Measurements from ENCODE around the gene PCBD1.

DNA sequence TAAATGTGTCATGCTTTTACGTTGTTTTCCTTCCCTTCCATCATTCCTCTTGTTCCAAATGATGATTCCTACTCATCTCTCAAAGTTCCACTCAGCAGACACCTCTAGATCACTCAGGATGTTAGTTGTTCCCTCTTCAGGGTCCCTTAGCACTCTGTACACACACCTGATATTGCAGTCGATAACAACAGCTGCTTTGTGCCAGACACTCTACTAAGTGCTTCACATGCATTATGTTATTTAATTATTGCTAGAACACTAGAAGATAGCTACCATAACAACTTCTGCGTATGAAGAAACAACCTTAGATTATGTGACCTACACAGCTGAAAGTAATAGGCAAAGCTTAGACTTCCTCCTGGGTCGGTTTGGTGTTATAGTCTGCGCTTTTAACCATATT is 29.6 kb downstream of the PCBD1 start:
- TF ChIP-seq, protein P1, sequence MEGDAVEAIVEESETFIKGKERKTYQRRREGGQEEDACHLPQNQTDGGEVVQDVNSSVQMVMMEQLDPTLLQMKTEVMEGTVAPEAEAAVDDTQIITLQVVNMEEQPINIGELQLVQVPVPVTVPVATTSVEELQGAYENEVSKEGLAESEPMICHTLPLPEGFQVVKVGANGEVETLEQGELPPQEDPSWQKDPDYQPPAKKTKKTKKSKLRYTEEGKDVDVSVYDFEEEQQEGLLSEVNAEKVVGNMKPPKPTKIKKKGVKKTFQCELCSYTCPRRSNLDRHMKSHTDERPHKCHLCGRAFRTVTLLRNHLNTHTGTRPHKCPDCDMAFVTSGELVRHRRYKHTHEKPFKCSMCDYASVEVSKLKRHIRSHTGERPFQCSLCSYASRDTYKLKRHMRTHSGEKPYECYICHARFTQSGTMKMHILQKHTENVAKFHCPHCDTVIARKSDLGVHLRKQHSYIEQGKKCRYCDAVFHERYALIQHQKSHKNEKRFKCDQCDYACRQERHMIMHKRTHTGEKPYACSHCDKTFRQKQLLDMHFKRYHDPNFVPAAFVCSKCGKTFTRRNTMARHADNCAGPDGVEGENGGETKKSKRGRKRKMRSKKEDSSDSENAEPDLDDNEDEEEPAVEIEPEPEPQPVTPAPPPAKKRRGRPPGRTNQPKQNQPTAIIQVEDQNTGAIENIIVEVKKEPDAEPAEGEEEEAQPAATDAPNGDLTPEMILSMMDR (IDR thresholded peaks at IDR 0.05): no peak
- TF ChIP-seq POLR2A (IDR thresholded peaks at IDR 0.05): no peak

All from testis (tissue), 2 donors.